ENCODE data around the gene MBP.

DNA sequence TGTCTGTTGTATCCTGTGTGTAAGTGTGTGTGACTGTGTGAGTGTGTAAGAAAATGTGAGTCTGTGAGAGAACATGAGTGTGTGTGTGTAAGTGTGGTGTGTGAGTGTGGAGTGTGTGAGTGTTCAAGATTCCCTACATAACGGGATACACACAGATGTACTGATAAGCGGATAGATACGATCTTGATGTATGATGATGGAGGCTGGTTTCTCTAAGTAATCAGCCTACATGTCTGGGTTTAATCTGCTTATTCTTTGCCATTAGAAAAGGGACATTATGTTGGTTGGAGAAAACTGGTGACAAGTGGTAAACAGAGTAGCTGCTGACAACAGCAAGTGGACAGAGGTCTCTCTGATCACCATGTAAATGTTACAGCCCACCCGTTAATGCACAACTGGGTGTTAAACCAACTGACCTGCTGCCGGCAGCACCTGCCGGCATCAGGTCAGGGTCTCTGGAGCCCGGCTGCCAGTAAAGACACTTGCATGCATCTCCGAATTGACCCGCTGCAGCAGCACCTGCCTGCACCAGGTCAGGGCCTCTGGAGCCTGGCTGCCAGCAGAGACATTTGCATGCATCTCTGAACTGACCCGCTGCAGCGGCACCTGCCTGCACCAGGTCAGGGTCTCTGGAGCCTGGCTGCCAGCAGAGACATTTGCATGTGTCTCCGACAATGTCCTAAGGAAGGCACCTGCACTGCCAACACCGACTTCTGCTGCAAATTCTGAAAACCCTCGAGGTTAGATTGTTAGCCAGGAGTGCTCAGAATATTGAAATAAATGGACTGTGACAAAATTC lies 87.5 kb downstream of the MBP start:
- TF ChIP-seq CREB1 (CRISPR knock-in tag; IDR thresholded peaks at IDR 0.05; ENCODE audit: low read depth): no peak
- no peak for TF ChIP-seq JUNB (IDR thresholded peaks at IDR 0.05; ENCODE audit: unreplicated experiment)
- TF ChIP-seq POLR2AphosphoS5 (IDR thresholded peaks at IDR 0.05; ENCODE audit: low read depth): no peak
- no peak for TF ChIP-seq CTCF (conservative IDR thresholded peaks at IDR 0.05; ENCODE audit: low read depth in 2 of 2)
- TF ChIP-seq EZH2 (IDR thresholded peaks at IDR 0.05; ENCODE audit: low read depth, unreplicated experiment): no peak
- TF ChIP-seq EZH2phosphoT487 (IDR thresholded peaks at IDR 0.05; ENCODE audit: unreplicated experiment): no peak

Measured in GM23338 (cell line).